ENCODE results near the gene LYSMD1. TPM values are rescaled to one million over a fixed set of nuclear protein-coding genes. Genes with fewer than 3 reads are reported as not detected.

The LYSMD1 gene
- polyA plus RNA-seq, 1 donor (not counting 4 experiments of a cell fraction or from before 2014, with no cell fraction given): 5.6 TPM

DNA sequence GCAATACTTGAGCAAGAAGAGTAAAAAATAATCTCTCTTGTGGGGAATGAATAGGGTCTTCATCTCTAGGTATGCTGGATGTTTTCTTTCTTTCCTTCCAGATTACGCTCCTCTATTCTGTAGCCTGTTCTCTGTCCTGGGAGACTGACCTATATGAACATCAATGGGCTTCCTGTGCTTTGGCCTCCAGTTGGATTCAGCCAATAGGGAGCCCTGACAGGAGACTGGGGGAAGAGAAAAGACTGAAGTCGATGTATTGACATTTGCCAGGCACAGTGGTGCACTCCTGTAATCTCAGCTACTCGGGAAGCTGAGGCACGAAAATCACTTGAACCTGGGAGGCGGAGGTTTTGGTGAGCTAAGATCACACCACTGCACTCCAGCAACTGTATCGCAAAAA, 36.9 kb downstream of the LYSMD1 start:
- TF ChIP-seq EZH2 (IDR thresholded peaks at IDR 0.05; ENCODE audit: low read length): no peak
- TF ChIP-seq, protein P1, sequence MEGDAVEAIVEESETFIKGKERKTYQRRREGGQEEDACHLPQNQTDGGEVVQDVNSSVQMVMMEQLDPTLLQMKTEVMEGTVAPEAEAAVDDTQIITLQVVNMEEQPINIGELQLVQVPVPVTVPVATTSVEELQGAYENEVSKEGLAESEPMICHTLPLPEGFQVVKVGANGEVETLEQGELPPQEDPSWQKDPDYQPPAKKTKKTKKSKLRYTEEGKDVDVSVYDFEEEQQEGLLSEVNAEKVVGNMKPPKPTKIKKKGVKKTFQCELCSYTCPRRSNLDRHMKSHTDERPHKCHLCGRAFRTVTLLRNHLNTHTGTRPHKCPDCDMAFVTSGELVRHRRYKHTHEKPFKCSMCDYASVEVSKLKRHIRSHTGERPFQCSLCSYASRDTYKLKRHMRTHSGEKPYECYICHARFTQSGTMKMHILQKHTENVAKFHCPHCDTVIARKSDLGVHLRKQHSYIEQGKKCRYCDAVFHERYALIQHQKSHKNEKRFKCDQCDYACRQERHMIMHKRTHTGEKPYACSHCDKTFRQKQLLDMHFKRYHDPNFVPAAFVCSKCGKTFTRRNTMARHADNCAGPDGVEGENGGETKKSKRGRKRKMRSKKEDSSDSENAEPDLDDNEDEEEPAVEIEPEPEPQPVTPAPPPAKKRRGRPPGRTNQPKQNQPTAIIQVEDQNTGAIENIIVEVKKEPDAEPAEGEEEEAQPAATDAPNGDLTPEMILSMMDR (optimal IDR thresholded peaks at IDR 0.05 in 1 of 3, IDR thresholded peaks at IDR 0.05 in 1 of 3, conservative IDR thresholded peaks at IDR 0.05 in 1 of 3; ENCODE audit: extremely low read depth in 1 of 3, insufficient read depth in 2 of 3, low read length in 3 of 3): no peak
- DNase-seq (ENCODE audit: low read depth, low spot score) (no peak), FAIRE-seq (no peak)
- H4K20me1 ChIP-seq (ENCODE audit: control insufficient read depth, extremely low read depth, insufficient read depth, low read length): no peaks in the 10 kb centered on the region
- dilution Hi-C loops (cut with MboI; ENCODE audit: extremely low pct_ligation_motif_present, low sequenced_read_pairs): no loop called here
- H3K9me1 ChIP-seq (ENCODE audit: control insufficient read depth, extremely low read depth, insufficient read depth, low read length): no peaks in the 10 kb centered on the region
- H3K4me1 ChIP-seq (ENCODE audit: control insufficient read depth, extremely low read depth, insufficient read depth, low read length): peaks cover 10% of the 10 kb centered on the region
- no peaks in the 10 kb centered on the region for H3K9me3 ChIP-seq (ENCODE audit: control insufficient read depth, low read depth, low read length)
- H3K79me2 ChIP-seq (ENCODE audit: control insufficient read depth, insufficient read depth, low read length): no peaks in the 10 kb centered on the region
- H3K9ac ChIP-seq (ENCODE audit: control insufficient read depth, extremely low read depth, insufficient read depth, low read length): no peak overlapping the region
- H3K27ac ChIP-seq (ENCODE audit: control insufficient read depth, insufficient read depth, low read length): no peak overlapping the region
- H3K27me3 ChIP-seq (ENCODE audit: control insufficient read depth, extremely low read depth, insufficient read depth, low read length): peaks cover 21% of the 10 kb centered on the region
- no peak overlapping the region for H3K4me2 ChIP-seq (ENCODE audit: control insufficient read depth, extremely low read depth, insufficient read depth, low read depth, low read length)
- H3K36me3 ChIP-seq (ENCODE audit: control insufficient read depth in 2 of 2, extremely low read depth in 1 of 2, insufficient read depth in 2 of 2, low read length in 2 of 2): no peaks in the 10 kb centered on the region
- no peak overlapping the region for H2AFZ ChIP-seq (ENCODE audit: control insufficient read depth, low read length)
- no peak overlapping the region for H3K4me3 ChIP-seq (ENCODE audit: control insufficient read depth in 2 of 3, extremely low read depth in 1 of 3, insufficient read depth in 2 of 3, low read depth in 1 of 3, low read length in 3 of 3)

DNA sequence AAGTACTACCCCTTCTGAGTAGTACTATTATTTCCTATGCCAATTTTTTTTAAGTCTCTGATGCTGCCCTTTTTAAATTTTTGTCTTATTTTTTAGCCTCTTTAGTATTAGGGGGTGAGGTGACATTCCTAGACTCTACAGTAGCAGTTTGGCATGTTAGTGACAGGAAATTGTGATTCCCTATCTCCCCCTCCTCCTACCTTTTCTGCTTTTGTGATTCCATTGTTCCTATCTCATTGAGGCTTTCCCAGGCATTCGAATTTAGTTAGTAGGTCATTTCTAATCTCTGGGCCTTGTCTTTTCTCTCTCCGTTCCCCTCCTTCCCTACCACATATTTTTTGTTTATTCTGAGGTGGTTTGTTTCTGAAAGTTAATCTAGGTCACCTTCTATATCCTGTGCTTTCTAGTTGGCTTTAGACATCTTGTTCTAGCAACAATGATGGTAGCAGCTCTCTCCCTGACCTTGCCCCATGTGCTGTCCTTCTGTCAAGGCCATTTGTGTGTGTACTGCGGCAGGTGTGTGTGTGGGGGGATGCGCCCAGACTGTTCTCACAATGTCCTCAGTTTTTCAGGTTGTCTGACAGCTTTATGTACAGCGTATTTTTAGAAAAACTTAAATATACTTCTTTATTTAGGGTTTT, 40.8 kb downstream of the LYSMD1 start:
- Histone ChIP-seq H3K4me3 (ENCODE audit: control insufficient read depth in 2 of 3, extremely low read depth in 1 of 3, insufficient read depth in 2 of 3, low read depth in 1 of 3, low read length in 3 of 3) (no peak overlapping the region), H3K36me3 (ENCODE audit: control insufficient read depth in 2 of 2, extremely low read depth in 1 of 2, insufficient read depth in 2 of 2, low read length in 2 of 2) (no peaks in the 10 kb centered on the region), H3K27ac (ENCODE audit: control insufficient read depth, insufficient read depth, low read length) (no peak overlapping the region), H3K9me1 (ENCODE audit: control insufficient read depth, extremely low read depth, insufficient read depth, low read length) (no peaks in the 10 kb centered on the region), H4K20me1 (ENCODE audit: control insufficient read depth, extremely low read depth, insufficient read depth, low read length) (no peaks in the 10 kb centered on the region), H2AFZ (ENCODE audit: control insufficient read depth, low read length) (no peak overlapping the region), H3K9me3 (ENCODE audit: control insufficient read depth, low read depth, low read length) (no peaks in the 10 kb centered on the region), H3K4me2 (ENCODE audit: control insufficient read depth, extremely low read depth, insufficient read depth, low read depth, low read length) (no peak overlapping the region), H3K79me2 (ENCODE audit: control insufficient read depth, insufficient read depth, low read length) (no peaks in the 10 kb centered on the region), H3K9ac (ENCODE audit: control insufficient read depth, extremely low read depth, insufficient read depth, low read length) (no peak overlapping the region), H3K27me3 (ENCODE audit: control insufficient read depth, extremely low read depth, insufficient read depth, low read length) (no peaks in the 10 kb centered on the region), H3K4me1 (ENCODE audit: control insufficient read depth, extremely low read depth, insufficient read depth, low read length) (no peaks in the 10 kb centered on the region)
- DNase-seq (ENCODE audit: low read depth, low spot score) (no peak), FAIRE-seq (no peak)
- TF ChIP-seq EZH2 (IDR thresholded peaks at IDR 0.05; ENCODE audit: low read length): no peak
- TF ChIP-seq, protein P1 (optimal IDR thresholded peaks at IDR 0.05 in 1 of 3, IDR thresholded peaks at IDR 0.05 in 1 of 3, conservative IDR thresholded peaks at IDR 0.05 in 1 of 3; ENCODE audit: extremely low read depth in 1 of 3, insufficient read depth in 2 of 3, low read length in 3 of 3): no peak
- dilution Hi-C loops (cut with MboI; ENCODE audit: extremely low pct_ligation_motif_present, low sequenced_read_pairs): no loop called here
